Liver (tissue), 3 donors: ENCODE measurements around the gene EFCAB10.

ENCODE experiments used
- CTCF ChIP-seq: fragments of 150-350 bp; IDR thresholded peaks from 2 replicates; pipeline ENCODE4 v1.5.1; 2017; ENCODE audit warnings: improper control_type of control experiment, low read depth, low read length; ENCODE audit not compliant: missing input control
- EGR1 ChIP-seq, 2 donors: IDR thresholded peaks; 2 replicates each; pipeline ENCODE4 v1.6.1; 2016 to 2018; ENCODE audit warnings: antibody characterized with exemption in 2 of 2, low read depth in 2 of 2
- JUND ChIP-seq, 2 donors: IDR thresholded peaks; 2 replicates each; pipeline ENCODE4 v1.6.1; 2016; ENCODE audit warnings: antibody characterized with exemption in 2 of 2
- MAX ChIP-seq: IDR thresholded peaks from 2 replicates; pipeline ENCODE4 v1.6.1; 2016; ENCODE audit warnings: antibody characterized with exemption
- RAD21 ChIP-seq, 2 donors: IDR thresholded peaks; 2 replicates each; pipeline ENCODE4 v1.6.1; 2016; ENCODE audit warnings: antibody characterized with exemption in 2 of 2, mild to moderate bottlenecking in 2 of 2
- REST ChIP-seq: IDR thresholded peaks from 2 replicates; pipeline ENCODE4 v1.6.1; 2016; ENCODE audit warnings: antibody characterized with exemption, mild to moderate bottlenecking
- TAF1 ChIP-seq: conservative IDR thresholded peaks from 2 replicates; pipeline ENCODE4 v1.6.1; 2016; ENCODE audit warnings: antibody characterized with exemption, mild to moderate bottlenecking
- YY1 ChIP-seq: IDR thresholded peaks from 2 replicates; pipeline ENCODE4 v1.6.1; 2016; ENCODE audit warnings: antibody characterized with exemption, mild to moderate bottlenecking
- ZBTB33 ChIP-seq: IDR thresholded peaks from 2 replicates; pipeline ENCODE4 v1.6.1; 2016; ENCODE audit warnings: antibody characterized with exemption
- donor health status: healthy.
- donor health status: healthy.

GRCh38 chr7:105613611-105614330 is 32.5 kb upstream of the EFCAB10 start:
- TF ChIP-seq CTCF, result no peak
- no peak for TF ChIP-seq JUND (IDR thresholded peaks at IDR 0.05)
- no peak for TF ChIP-seq RAD21 (IDR thresholded peaks at IDR 0.05)
- no peak for TF ChIP-seq ZBTB33
- TF ChIP-seq EGR1 (IDR thresholded peaks at IDR 0.05; ENCODE audit: low read depth in 2 of 2), result no peak
- TF ChIP-seq TAF1, result no peak
- no peak for TF ChIP-seq REST
- TF ChIP-seq MAX, result no peak
- no peak for TF ChIP-seq YY1
